Activated CD4-positive, alpha-beta memory T cell treated with anti-CD3 and anti-CD28 coated beads, Interleukin-2, amount 10 ng/mL, durations not matched to agents 7 days and 5 days (primary cell): Measurements from ENCODE around the gene SFI1. TPM values are rescaled to one million over a fixed set of nuclear protein-coding genes. Genes with fewer than 3 reads are reported as not detected.
A peak's percentile ranks its signal among the peaks of the same experiment; 100 is the strongest.

ENCODE experiments used
- CTCF ChIA-PET: fragments of 350-600 bp; sonication (Branson Sonifier 250); formaldehyde crosslinking; loops from one replicate; lab custom pipeline; 2021; ENCODE audit warnings: antibody characterized with exemption, inconsistent platforms; lab: Charles Lee
- POLR2A ChIA-PET: fragments of 350-600 bp; sonication (Branson Sonifier 250); formaldehyde crosslinking; loops from one replicate; lab custom pipeline; 2021; ENCODE audit warnings: antibody characterized with exemption; lab: Charles Lee
- DNase-seq: peaks from one replicate; pipeline ENCODE4 v3.0.0-alpha.2; 2020
- H3K27ac Mint-ChIP-seq: one replicate; pipeline ENCODE4 v1.8.0; 2021; ENCODE audit warnings: mild to moderate bottlenecking, mixed read lengths
- H3K27me3 Mint-ChIP-seq: one replicate; pipeline ENCODE4 v1.8.0; 2021; ENCODE audit warnings: mixed read lengths
- H3K36me3 Mint-ChIP-seq: one replicate; pipeline ENCODE4 v1.8.0; 2021; ENCODE audit warnings: low read depth, mixed read lengths
- H3K4me1 Mint-ChIP-seq: one replicate; pipeline ENCODE4 v1.8.0; 2021; ENCODE audit warnings: mixed read lengths
- H3K4me3 Mint-ChIP-seq: one replicate; pipeline ENCODE4 v1.8.0; 2021; ENCODE audit warnings: mild to moderate bottlenecking, mixed read lengths
- H3K9me3 Mint-ChIP-seq: one replicate; pipeline ENCODE4 v1.8.0; 2021; ENCODE audit warnings: mixed read lengths
- total RNA-seq, 2 experiments: library from RNA; stranded (reverse); gene quantifications; one replicate each; pipeline ENCODE4 v1.2.3, GENCODE V29; 2021

The SFI1 gene
- total RNA-seq, 2 experiments from 2014 or later, result 140 to 145 TPM

DNA sequence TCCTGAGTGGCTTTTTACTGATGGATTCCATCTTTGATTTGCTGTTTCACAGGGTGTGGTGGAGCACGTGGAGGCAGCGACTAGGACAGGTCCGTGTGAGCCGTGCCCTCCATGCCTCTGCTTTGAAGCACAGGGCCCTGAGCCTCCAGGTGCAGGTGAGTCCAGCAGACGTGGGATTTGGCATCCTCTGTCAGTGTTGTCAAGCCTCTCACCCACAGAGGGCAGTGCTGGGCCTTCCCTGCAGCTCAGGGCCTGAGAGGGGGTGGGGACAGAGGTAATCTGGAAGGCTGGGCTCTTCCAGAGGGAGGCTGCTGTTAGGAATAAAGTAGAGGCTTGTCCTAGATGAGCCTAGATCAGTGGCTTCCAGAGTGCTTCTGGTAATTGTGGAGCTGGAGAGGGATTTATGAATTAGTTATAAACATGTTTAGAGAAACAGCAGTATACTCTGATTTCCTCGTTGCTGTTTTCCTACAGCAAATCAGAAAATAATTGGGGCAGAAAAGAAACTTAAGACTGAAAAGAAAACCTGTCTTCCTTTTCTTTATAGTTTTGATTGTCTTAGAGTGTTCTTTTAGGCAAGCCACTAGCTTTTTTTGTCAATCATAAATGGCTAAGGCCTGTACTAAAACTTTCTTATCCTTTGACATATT is 65.0 kb downstream of the SFI1 start:
- CTCF ChIA-PET, result interaction anchor here (0.6 to 1.9 kb wide), 10 partner anchors 9 to 409 kb away, joined by 3 to 6 read pairs (median 3); partner anchors contain the start of gene PISD
- Mint-ChIP-seq H3K27me3 (no peaks in the 10 kb centered on the region), H3K9me3 (no peaks in the 10 kb centered on the region), H3K27ac (no peak overlapping the region), H3K4me1 (peaks cover 2% of the 10 kb centered on the region), H3K36me3 (peaks cover 50% of the 10 kb centered on the region), H3K4me3 (no peak overlapping the region)
- peak; percentile 62 for DNase-seq
- POLR2A ChIA-PET, result interaction anchor here (1.5 kb wide), 1 partner anchor 69 kb away, joined by 6 read pairs; no protein-coding TSS in a partner anchor

DNA sequence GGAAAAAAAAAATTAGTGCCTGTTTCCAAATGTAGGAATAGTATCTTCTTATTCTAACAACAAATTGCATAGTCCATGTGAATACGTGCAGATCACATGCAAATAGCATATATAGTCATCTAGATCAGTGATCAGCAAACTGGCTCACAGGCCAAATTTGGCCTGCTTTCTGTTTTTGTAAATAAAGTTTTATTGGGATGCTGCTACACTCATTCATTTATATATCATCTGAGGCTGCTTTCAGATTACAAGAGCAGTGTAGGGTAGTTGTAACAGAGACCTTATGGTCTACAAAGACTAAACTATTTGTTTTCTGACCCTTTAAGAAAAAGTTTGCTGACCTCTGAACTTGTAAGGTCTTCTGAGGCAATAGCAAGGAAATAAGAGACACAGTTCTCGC is 65.6 kb downstream of the SFI1 start:
- ChIA-PET POLR2A (interaction anchor here (1.5 kb wide), 1 partner anchor 68 kb away, joined by 6 read pairs; no protein-coding TSS in a partner anchor), CTCF (interaction anchor here (0.6 to 1.9 kb wide), 8 partner anchors 12 to 408 kb away, joined by 3 to 6 read pairs (median 3); partner anchors contain the start of gene PISD)
- Mint-ChIP-seq H3K27me3 (no peaks in the 10 kb centered on the region), H3K27ac (no peak overlapping the region), H3K9me3 (no peaks in the 10 kb centered on the region), H3K36me3 (peaks cover 48% of the 10 kb centered on the region), H3K4me1 (no peaks in the 10 kb centered on the region), H3K4me3 (no peak overlapping the region)
- no peak for DNase-seq

DNA sequence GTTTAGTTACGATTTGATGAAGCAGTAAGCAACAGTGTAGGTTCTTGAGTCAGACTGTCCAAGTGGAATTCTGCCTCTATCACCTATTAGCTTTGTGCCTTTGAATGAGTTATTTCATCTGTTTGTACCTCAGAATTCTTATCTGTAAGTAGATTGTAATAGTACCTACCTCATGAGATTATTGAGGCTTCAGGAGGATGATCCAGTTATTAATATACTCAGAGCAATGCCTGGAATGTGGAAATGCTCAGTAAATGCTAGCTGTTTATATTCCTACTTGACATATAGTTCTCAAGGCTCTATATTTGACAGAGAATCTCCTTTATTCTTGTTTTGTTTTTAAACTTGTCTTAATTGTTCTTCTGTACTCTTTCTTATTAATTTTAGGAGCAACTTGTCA is 70.1 kb downstream of the SFI1 start:
- H3K4me3 Mint-ChIP-seq, result no peak overlapping the region

GRCh38 chr22:31567196-31567595 is 70.9 kb downstream of the SFI1 start:
- DNase-seq, result no peak
- ChIA-PET CTCF (no interaction called here), POLR2A (no interaction called here)
- Mint-ChIP-seq H3K4me3 (no peak overlapping the region), H3K36me3 (peaks cover 38% of the 10 kb centered on the region), H3K4me1 (peaks cover 3% of the 10 kb centered on the region), H3K9me3 (no peaks in the 10 kb centered on the region), H3K27ac (no peak overlapping the region), H3K27me3 (no peaks in the 10 kb centered on the region)

More for the DNA sequence above, 70.1 kb downstream of the SFI1 start:
- Mint-ChIP-seq H3K4me1 (peaks cover 3% of the 10 kb centered on the region), H3K36me3 (peaks cover 40% of the 10 kb centered on the region), H3K9me3 (no peaks in the 10 kb centered on the region), H3K27me3 (no peaks in the 10 kb centered on the region), H3K27ac (no peak overlapping the region)
- ChIA-PET CTCF (no interaction called here), POLR2A (no interaction called here)
- DNase-seq, result no peak

DNA sequence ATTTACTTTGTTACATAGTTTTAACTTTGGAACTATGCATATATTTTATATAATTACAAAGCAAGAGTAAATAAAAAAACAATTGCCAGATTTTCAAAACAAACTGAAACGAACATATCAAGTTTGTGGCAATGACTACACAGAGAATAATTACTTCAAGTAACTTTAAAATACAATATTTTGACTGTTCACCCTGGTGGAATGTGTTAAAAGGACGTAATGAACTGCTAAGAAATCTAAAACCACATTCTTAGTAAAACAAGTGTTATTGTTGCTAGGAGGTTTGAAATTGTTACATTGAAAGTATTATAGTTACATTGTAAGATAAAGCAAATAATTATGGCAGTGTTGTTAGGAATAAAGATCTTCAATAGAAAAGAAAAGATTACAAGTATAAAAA is 71.4 kb downstream of the SFI1 start:
- ChIA-PET POLR2A (no interaction called here), CTCF (no interaction called here)
- peaks cover 38% of the 10 kb centered on the region for H3K36me3 Mint-ChIP-seq
- no peak for DNase-seq
- peaks cover 3% of the 10 kb centered on the region for H3K4me1 Mint-ChIP-seq
- no peak overlapping the region for H3K27ac Mint-ChIP-seq
- no peaks in the 10 kb centered on the region for H3K9me3 Mint-ChIP-seq
- H3K27me3 Mint-ChIP-seq, result no peaks in the 10 kb centered on the region
- no peak overlapping the region for H3K4me3 Mint-ChIP-seq

DNA sequence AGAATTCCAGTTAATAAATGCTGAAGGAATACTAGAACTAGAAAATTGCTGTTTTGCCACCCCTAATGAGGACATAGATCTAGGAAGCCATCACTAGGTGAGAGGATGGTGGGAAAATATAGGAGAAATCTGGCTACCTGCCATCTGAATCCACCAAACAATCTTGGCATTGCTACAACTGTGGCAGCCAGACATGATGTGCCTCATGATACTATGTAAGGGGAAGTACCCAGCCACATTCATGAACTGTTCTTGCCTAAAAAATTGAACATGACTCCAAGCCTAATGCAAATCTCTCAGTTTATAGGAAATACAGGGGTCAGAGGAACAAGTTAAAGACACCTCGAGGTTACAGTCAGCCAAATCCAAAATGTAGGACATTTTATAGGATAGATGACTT is 72.8 kb downstream of the SFI1 start:
- POLR2A ChIA-PET, result no interaction called here
- Mint-ChIP-seq H3K27ac (no peak overlapping the region), H3K4me3 (no peak overlapping the region), H3K4me1 (peaks cover 3% of the 10 kb centered on the region), H3K9me3 (no peaks in the 10 kb centered on the region), H3K27me3 (no peaks in the 10 kb centered on the region), H3K36me3 (peaks cover 42% of the 10 kb centered on the region)
- CTCF ChIA-PET, result interaction anchor here (0.7 to 1.0 kb wide), 2 partner anchors 79 to 350 kb away, joined by 3 to 4 read pairs; no protein-coding TSS in a partner anchor
- DNase-seq, result no peak

GRCh38 chr22:31572939-31573338 is 76.6 kb downstream of the SFI1 start:
- Mint-ChIP-seq H3K27ac (no peak overlapping the region), H3K4me1 (peaks cover 3% of the 10 kb centered on the region), H3K36me3 (peaks cover 49% of the 10 kb centered on the region), H3K4me3 (no peak overlapping the region), H3K27me3 (no peaks in the 10 kb centered on the region), H3K9me3 (no peaks in the 10 kb centered on the region)
- ChIA-PET POLR2A (no interaction called here), CTCF (interaction anchor here (0.9 to 2.5 kb wide), 2 partner anchors 12 to 16 kb away, joined by 3 to 9 read pairs; no protein-coding TSS in a partner anchor)
- DNase-seq, result no peak

DNA sequence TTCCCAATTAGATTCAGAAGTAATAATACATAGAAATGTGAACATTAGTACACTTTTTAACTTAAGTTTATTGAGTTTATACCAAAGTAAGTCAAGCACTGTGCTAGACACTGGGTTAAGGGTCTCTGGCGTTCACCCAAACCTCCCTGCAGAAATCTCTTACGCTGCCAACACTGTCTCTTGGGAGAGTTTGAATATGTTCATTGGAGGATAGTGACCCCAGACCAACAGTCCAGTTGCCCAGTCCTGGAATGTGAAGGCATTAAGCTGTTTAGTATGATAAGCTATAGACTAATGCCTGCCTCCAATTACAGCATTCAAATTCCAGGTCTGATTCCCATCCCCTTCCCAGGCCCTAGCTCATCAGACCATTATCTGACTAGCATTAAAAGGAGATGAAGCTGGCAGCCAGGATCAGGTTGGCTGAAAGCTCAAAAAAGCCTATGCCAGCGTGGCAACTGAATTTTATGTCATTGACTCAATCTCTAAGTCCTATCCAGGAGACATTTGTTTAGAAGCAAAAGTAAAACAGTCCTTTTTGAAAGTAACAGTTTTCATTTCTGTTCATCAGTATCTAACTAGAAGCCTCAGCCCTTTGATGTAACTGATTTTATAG is 77.8 kb downstream of the SFI1 start:
- Mint-ChIP-seq H3K27me3 (no peaks in the 10 kb centered on the region), H3K36me3 (peaks cover 56% of the 10 kb centered on the region), H3K27ac (no peak overlapping the region), H3K4me1 (peaks cover 3% of the 10 kb centered on the region), H3K9me3 (no peaks in the 10 kb centered on the region), H3K4me3 (no peak overlapping the region)
- CTCF ChIA-PET, result interaction anchor here (1.2 to 2.5 kb wide), 2 partner anchors 12 to 18 kb away, joined by 3 to 9 read pairs; no protein-coding TSS in a partner anchor
- POLR2A ChIA-PET, result interaction anchor here (0.9 kb wide), 1 partner anchor 10 kb away, joined by 3 read pairs; no protein-coding TSS in a partner anchor
- no peak for DNase-seq

DNA sequence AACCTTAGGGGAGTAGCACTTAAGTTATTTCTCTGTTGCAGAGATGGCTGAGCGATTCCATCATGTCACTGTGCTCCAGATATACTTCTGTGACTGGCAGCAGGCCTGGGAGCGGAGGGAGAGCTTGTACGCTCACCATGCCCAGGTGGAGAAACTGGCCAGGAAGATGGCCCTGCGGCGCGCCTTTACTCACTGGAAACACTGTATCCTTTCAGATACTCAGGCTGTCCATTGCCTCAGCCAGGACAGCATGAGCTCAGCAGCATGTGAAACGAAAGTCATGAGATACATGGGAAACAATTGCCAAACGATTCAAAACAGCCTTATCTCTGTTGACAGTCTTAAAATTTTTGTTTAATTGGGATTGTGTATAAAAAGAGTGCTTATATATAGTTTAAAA is 78.9 kb downstream of the SFI1 start:
- Mint-ChIP-seq H3K4me3 (no peak overlapping the region), H3K36me3 (peaks cover 57% of the 10 kb centered on the region), H3K27me3 (no peaks in the 10 kb centered on the region), H3K4me1 (peaks cover 3% of the 10 kb centered on the region), H3K27ac (no peak overlapping the region), H3K9me3 (no peaks in the 10 kb centered on the region)
- ChIA-PET CTCF (interaction anchor here (1.2 to 2.5 kb wide), 2 partner anchors 14 to 19 kb away, joined by 3 to 9 read pairs; no protein-coding TSS in a partner anchor), POLR2A (no interaction called here)
- DNase-seq, result no peak

DNA sequence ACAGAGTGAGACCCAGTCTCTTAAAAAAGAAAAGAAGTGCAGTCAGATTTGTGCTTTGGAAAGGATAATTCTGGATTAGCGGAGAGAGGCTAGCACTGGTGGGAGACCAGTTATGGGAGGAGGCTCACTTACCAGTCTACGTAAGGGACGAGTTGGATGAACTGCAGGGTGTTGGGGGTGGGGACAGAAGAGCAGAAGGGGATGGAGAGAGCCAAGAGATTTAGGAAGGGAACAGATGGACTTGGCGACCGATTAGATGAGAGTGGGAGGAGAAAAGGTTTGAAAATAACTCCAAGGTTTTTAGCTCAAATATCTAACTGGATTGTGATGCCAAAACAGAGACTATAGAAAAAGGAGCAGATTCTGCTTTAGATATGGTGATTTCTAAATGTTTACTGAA is 81.4 kb downstream of the SFI1 start:
- POLR2A ChIA-PET, result no interaction called here
- Mint-ChIP-seq H3K4me3 (no peak overlapping the region), H3K27ac (no peak overlapping the region), H3K36me3 (peaks cover 51% of the 10 kb centered on the region), H3K4me1 (peaks cover 10% of the 10 kb centered on the region), H3K27me3 (no peaks in the 10 kb centered on the region), H3K9me3 (no peaks in the 10 kb centered on the region)
- CTCF ChIA-PET, result no interaction called here
- DNase-seq, result no peak

DNA sequence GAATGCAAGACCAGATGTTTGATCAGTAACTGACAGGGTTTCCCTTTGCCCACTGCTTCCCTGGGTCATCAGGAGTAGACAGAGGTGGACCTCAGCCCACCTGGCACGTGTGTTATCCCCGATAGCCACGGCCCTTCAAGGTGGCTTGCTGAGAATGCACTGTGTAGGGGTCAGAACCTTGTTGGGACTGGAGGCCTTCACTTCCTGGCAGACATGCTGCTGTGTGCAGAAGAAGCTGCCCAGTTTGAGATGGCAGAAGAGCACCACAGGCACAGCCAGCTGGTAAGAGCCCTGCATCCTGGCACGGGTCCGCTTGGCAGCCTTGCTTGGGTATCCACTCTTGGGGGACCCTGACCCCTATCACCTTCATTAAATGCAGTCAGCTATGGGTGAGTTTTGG is 81.8 kb downstream of the SFI1 start:
- ChIA-PET POLR2A (interaction anchor here (1.8 kb wide), 1 partner anchor 41 kb away, joined by 5 read pairs; no protein-coding TSS in a partner anchor), CTCF (interaction anchor here (0.6 kb wide), 1 partner anchor 215 kb away, joined by 6 read pairs; no protein-coding TSS in a partner anchor)
- Mint-ChIP-seq H3K4me1 (peaks cover 11% of the 10 kb centered on the region), H3K9me3 (no peaks in the 10 kb centered on the region), H3K27me3 (no peaks in the 10 kb centered on the region), H3K36me3 (peaks cover 48% of the 10 kb centered on the region), H3K27ac (no peak overlapping the region), H3K4me3 (no peak overlapping the region)
- no peak for DNase-seq

GRCh38 chr22:31579835-31580242 is 83.5 kb downstream of the SFI1 start:
- Mint-ChIP-seq H3K27ac (no peak overlapping the region), H3K4me1 (peaks cover 27% of the 10 kb centered on the region), H3K9me3 (no peaks in the 10 kb centered on the region), H3K27me3 (no peaks in the 10 kb centered on the region), H3K4me3 (no peak overlapping the region), H3K36me3 (peaks cover 52% of the 10 kb centered on the region)
- no peak for DNase-seq
- CTCF ChIA-PET, result interaction anchor here (0.5 kb wide), 1 partner anchor 259 kb away, joined by 4 read pairs; no protein-coding TSS in a partner anchor
- POLR2A ChIA-PET, result interaction anchor here (1.8 kb wide), 1 partner anchor 43 kb away, joined by 5 read pairs; no protein-coding TSS in a partner anchor
